AG04450 (cell line): ENCODE results near the gene BEST1. TPM values are rescaled to one million over a fixed set of nuclear protein-coding genes. Genes with fewer than 3 reads are reported as not detected.

ENCODE experiments used
- CTCF ChIA-PET: fragments of 300-600, 350-600 bp; formaldehyde crosslinking; extraction: SDS; loops from one replicate; lab custom pipeline; 2022; ENCODE audit warnings: antibody characterized with exemption, inconsistent platforms; lab: Charles Lee
- POLR2A ChIA-PET: fragments of 350-600 bp; formaldehyde crosslinking; extraction: SDS; loops from one replicate; lab custom pipeline; 2021; ENCODE audit warnings: antibody characterized with exemption, inconsistent platforms; lab: Yijun Ruan, JAX
- DNase-seq: peaks from one replicate; pipeline ENCODE4 v3.0.0-alpha.2; 2011; ENCODE audit warnings: low read depth, low spot score
- H3K27ac ChIP-seq: one replicate; pipeline ENCODE4 v1.5.1; 2012; ENCODE audit warnings: low read depth, low read length, control low read depth
- H3K27me3 ChIP-seq: one replicate; pipeline ENCODE4 v1.6.0; 2012; ENCODE audit warnings: low read length; ENCODE audit not compliant: control insufficient read depth, insufficient read depth
- H3K4me3 ChIP-seq: 2 replicates; pipeline ENCODE4 v1.5.1; 2011; ENCODE audit warnings: mild to moderate bottlenecking, low read depth, low read length, control low read depth
- H3K9me3 ChIP-seq: 2 replicates; pipeline ENCODE4 v1.5.1; 2012; ENCODE audit warnings: low read length; ENCODE audit not compliant: control insufficient read depth, insufficient read depth
- CTCF ChIP-seq: IDR thresholded peaks from 2 replicates; pipeline ENCODE4 v1.5.1; 2011; ENCODE audit warnings: low read depth, low read length, control low read depth, inconsistent platforms
- polyA plus RNA-seq: library from polyadenylated mRNA; depleted of rRNA; stranded (reverse); fragments of >200 nt; gene quantifications from 2 replicates; pipeline ENCODE4 v1.2.3, GENCODE V29; 2011

The BEST1 gene
- polyA plus RNA-seq, 1 experiment: 2.6 TPM

- ChIA-PET POLR2A (interaction anchor here (0.5 to 3.2 kb wide), 31 partner anchors 10 to 545 kb away, joined by 3 to 37 read pairs (median 4); partner anchors contain the start of gene BEST1), CTCF (interaction anchor here (1.0 to 14.7 kb wide), 6 partner anchors 20 to 140 kb away, joined by 3 to 135 read pairs (median 7); no protein-coding TSS in a partner anchor)
- Histone ChIP-seq H3K9me3 (peaks cover 5% of the 10 kb centered on the region; the same call in 1 of the 2 replicates), H3K4me3 (peak overlapping the region; percentile 79), H3K27me3 (no peaks in the 10 kb centered on the region), H3K27ac (peak overlapping the region; percentile 88)
- TF ChIP-seq CTCF: no peak
- DNase-seq: no peak
Observed at GRCh38 chr11:61967924-61968757, 18.0 kb downstream of the BEST1 start.

GRCh38 chr11:61968758-61969390, 18.7 kb downstream of the BEST1 start:
- H3K9me3 ChIP-seq: peaks cover 5% of the 10 kb centered on the region; the same call in 1 of the 2 replicates
- peak overlapping the region; percentile 88 for H3K27ac ChIP-seq
- POLR2A ChIA-PET: interaction anchor here (0.6 to 3.2 kb wide), 9 partner anchors 10 to 154 kb away, joined by 3 to 37 read pairs (median 12); partner anchors contain the start of gene BEST1
- DNase-seq: no peak
- no peak for TF ChIP-seq CTCF
- peak overlapping the region; percentile 79 for H3K4me3 ChIP-seq
- CTCF ChIA-PET: interaction anchor here (1.0 to 14.7 kb wide), 6 partner anchors 21 to 140 kb away, joined by 3 to 135 read pairs (median 7); no protein-coding TSS in a partner anchor
- H3K27me3 ChIP-seq: no peaks in the 10 kb centered on the region

- H3K27me3 ChIP-seq: no peaks in the 10 kb centered on the region
- peaks cover 5% of the 10 kb centered on the region; the same call in 1 of the 2 replicates for H3K9me3 ChIP-seq
- no peak for DNase-seq
- CTCF ChIA-PET: interaction anchor here (1.2 to 14.7 kb wide), 5 partner anchors 21 to 140 kb away, joined by 3 to 135 read pairs (median 10); no protein-coding TSS in a partner anchor
- POLR2A ChIA-PET: interaction anchor here (0.7 to 2.9 kb wide), 3 partner anchors 21 to 112 kb away, joined by 3 to 37 read pairs (median 6); no protein-coding TSS in a partner anchor
- TF ChIP-seq CTCF: no peak
- no peak overlapping the region for H3K4me3 ChIP-seq
- H3K27ac ChIP-seq: peak overlapping the region; percentile 57
Observed at GRCh38 chr11:61969391-61969758, 19.2 kb downstream of the BEST1 start.

GRCh38 chr11:61969838-61970662, 19.9 kb downstream of the BEST1 start:
- no peak for DNase-seq
- Histone ChIP-seq H3K27me3 (no peaks in the 10 kb centered on the region), H3K27ac (peak overlapping the region; percentile 99), H3K9me3 (peaks cover 5% of the 10 kb centered on the region; the same call in 1 of the 2 replicates), H3K4me3 (no peak overlapping the region)
- TF ChIP-seq CTCF: no peak
- ChIA-PET POLR2A (interaction anchor here (1.7 to 2.7 kb wide), 2 partner anchors 7 to 15 kb away, joined by 9 to 27 read pairs; no protein-coding TSS in a partner anchor), CTCF (interaction anchor here (0.8 to 14.7 kb wide), 8 partner anchors 11 to 139 kb away, joined by 3 to 135 read pairs (median 6); no protein-coding TSS in a partner anchor)
